PC-9 (cell line): ENCODE measurements around the gene SSC5D. TPM values are rescaled to one million over a fixed set of nuclear protein-coding genes. Genes with fewer than 3 reads are reported as not detected.

ENCODE experiments used
- BruUV-seq: library from RNA; stranded (reverse); fragments of 400-500 nt; replicated peaks from 2 replicates; lab custom pipeline; 2021; lab: Mats Ljungman, UMichigan
- CTCF ChIA-PET: fragments of 300-600 bp; sonication (Branson Sonifier 250); formaldehyde crosslinking; loops from one replicate; lab custom pipeline; 2022; ENCODE audit warnings: antibody characterized with exemption; lab: Charles Lee
- POLR2A ChIA-PET: fragments of 300-600 bp; sonication (Branson Sonifier 250); formaldehyde crosslinking; loops from one replicate; lab custom pipeline; 2022; ENCODE audit warnings: antibody characterized with exemption; ENCODE audit not compliant: unreplicated experiment; lab: Charles Lee
- DNase-seq, 2 experiments: peaks; one replicate each; pipeline versions ENCODE4 v3.0.0 to v3.0.0-alpha.2; 2015 to 2022; ENCODE audit warnings: mixed read lengths in 1 of 2
- H2AFZ ChIP-seq: fragments of 200-600 bp; sonication (generic); 2 replicates; pipeline ENCODE4 v1.8.1; 2017; ENCODE audit warnings: antibody characterized with exemption
- H3F3A ChIP-seq: fragments of 200-600 bp; sonication (generic); 2 replicates; pipeline ENCODE4 v1.8.1; 2017; ENCODE audit warnings: antibody characterized with exemption, mild to moderate bottlenecking, low read depth; ENCODE audit not compliant: insufficient read depth
- H3K27ac ChIP-seq: fragments of 200-600 bp; sonication (generic); 2 replicates; pipeline ENCODE4 v1.6.1; 2016; ENCODE audit warnings: mixed run types
- H3K27me3 ChIP-seq: fragments of 200-600 bp; sonication (generic); 2 replicates; pipeline ENCODE4 v1.6.1; 2016; ENCODE audit warnings: low read depth, mixed run types; ENCODE audit not compliant: insufficient read depth
- H3K36me3 ChIP-seq: fragments of 200-600 bp; sonication (generic); 2 replicates; pipeline ENCODE4 v1.6.1; 2016; ENCODE audit warnings: low read depth, mixed run types
- H3K4me1 ChIP-seq: fragments of 200-600 bp; sonication (generic); replicated peaks from 2 replicates; pipeline ENCODE4 v1.6.1; 2016; ENCODE audit warnings: mixed run types; ENCODE audit not compliant: insufficient read depth
- H3K4me2 ChIP-seq: fragments of 200-600 bp; sonication (generic); 2 replicates; pipeline ENCODE4 v1.6.1; 2017; ENCODE audit warnings: mixed run types
- H3K4me3 ChIP-seq: fragments of 200-600 bp; sonication (generic); 2 replicates; pipeline ENCODE4 v1.6.1; 2016; ENCODE audit warnings: mixed run types
- H3K79me2 ChIP-seq: fragments of 200-600 bp; sonication (generic); 2 replicates; pipeline ENCODE4 v1.6.1; 2017; ENCODE audit warnings: low read depth, mixed run types
- H3K9me2 ChIP-seq: fragments of 200-600 bp; sonication (generic); 2 replicates; pipeline ENCODE4 v1.8.1; 2017; ENCODE audit warnings: mild to moderate bottlenecking; ENCODE audit not compliant: insufficient read depth
- H3K9me3 ChIP-seq: fragments of 200-600 bp; sonication (generic); 2 replicates; pipeline ENCODE4 v1.8.1; 2016; ENCODE audit warnings: low read depth; ENCODE audit not compliant: insufficient read depth
- H4K20me1 ChIP-seq: fragments of 200-600 bp; sonication (generic); 2 replicates; pipeline ENCODE4 v1.8.1; 2017; ENCODE audit not compliant: insufficient read depth
- CTCF ChIP-seq: fragments of 200-600 bp; sonication (generic); conservative IDR thresholded peaks from 2 replicates; pipeline ENCODE4 v1.6.1; 2017; ENCODE audit warnings: mixed run types, antibody characterized with exemption, mild to moderate bottlenecking, moderate library complexity
- EZH2 ChIP-seq: fragments of 200-600 bp; sonication (generic); IDR thresholded peaks from 2 replicates; pipeline ENCODE4 v1.8.0; 2017; ENCODE audit warnings: antibody characterized with exemption, low read depth
- intact Hi-C: fragments of 100-400 bp; cut with micrococcal nuclease; formaldehyde crosslinking; loops from one replicate; pipeline ENCODE4 v1.10.0; 2022; ENCODE audit not compliant: unreplicated experiment
- total RNA-seq: library from RNA; stranded (reverse); gene quantifications from 2 replicates; pipeline ENCODE4 v1.2.3, GENCODE V29; 2021

Gene SSC5D
- total RNA-seq, 1 experiment from 2014 or later: 3.9 TPM

GRCh38 chr19:55468054-55468393, 20.2 kb upstream of the SSC5D start:
- TF ChIP-seq EZH2 (no peak), CTCF (peak; percentile 59; the same call in 1 of the 2 replicates)
- Histone ChIP-seq H3K4me1 (peaks cover 24% of the 10 kb centered on the region), H3K36me3 (no peaks in the 10 kb centered on the region), H4K20me1 (no peaks in the 10 kb centered on the region), H2AFZ (no peak overlapping the region), H3K79me2 (peaks cover 13% of the 10 kb centered on the region), H3K9me3 (no peaks in the 10 kb centered on the region), H3K27me3 (no peaks in the 10 kb centered on the region), H3K9me2 (no peaks in the 10 kb centered on the region), H3K27ac (no peak overlapping the region), H3F3A (peaks cover 39% of the 10 kb centered on the region), H3K4me2 (peak overlapping the region; percentile 40), H3K4me3 (no peak overlapping the region)
- no peak for DNase-seq
- BruUV-seq: no TSS peak
- ChIA-PET POLR2A (no interaction called here), CTCF (interaction anchor here (0.6 to 1.6 kb wide), 7 partner anchors 9 to 364 kb away, joined by 3 to 13 read pairs (median 4); partner anchors contain the start of gene ZNF628)
- intact Hi-C loops: no loop called here

- ChIA-PET POLR2A (no interaction called here), CTCF (interaction anchor here (0.6 to 1.4 kb wide), 4 partner anchors 16 to 95 kb away, joined by 3 to 9 read pairs (median 4); no protein-coding TSS in a partner anchor)
- H3K27ac ChIP-seq: peak overlapping the region; percentile 10; the same call in 1 of the 2 replicates
- peak overlapping the region; percentile 96 for H3K4me2 ChIP-seq
- no peaks in the 10 kb centered on the region for H4K20me1 ChIP-seq
- TF ChIP-seq EZH2 (no peak), CTCF (no peak)
- peak in 1 of 2 experiments; percentile 28 for DNase-seq
- peak overlapping the region; percentile 72 for H3K4me3 ChIP-seq
- peaks cover 41% of the 10 kb centered on the region for H3K4me1 ChIP-seq
- no TSS peak for BruUV-seq
- intact Hi-C loops: loop anchor here (10.0 kb wide), 3 partner anchors 326 to 1006 kb away; partner anchors contain the start of genes LENG9, RDH13 and TNNT1
- H3K79me2 ChIP-seq: peaks cover 13% of the 10 kb centered on the region
- H3F3A ChIP-seq: peaks cover 69% of the 10 kb centered on the region
- H3K27me3 ChIP-seq: no peaks in the 10 kb centered on the region
- no peaks in the 10 kb centered on the region for H3K9me2 ChIP-seq
- no peaks in the 10 kb centered on the region for H3K36me3 ChIP-seq
- H3K9me3 ChIP-seq: no peaks in the 10 kb centered on the region
- no peak overlapping the region for H2AFZ ChIP-seq
These were observed 17.0 kb upstream of the SSC5D start for GRCh38 chr19:55471266-55471665.

GRCh38 chr19:55472463-55472862, 15.8 kb upstream of the SSC5D start:
- H3K27me3 ChIP-seq: no peaks in the 10 kb centered on the region
- no TSS peak for BruUV-seq
- peak; percentile 82 to 95 for DNase-seq
- H3K4me2 ChIP-seq: peak overlapping the region; percentile 63
- no peaks in the 10 kb centered on the region for H3K9me3 ChIP-seq
- CTCF ChIA-PET: interaction anchor here (0.8 kb wide), 1 partner anchor 31 kb away, joined by 3 read pairs; no protein-coding TSS in a partner anchor
- H3K79me2 ChIP-seq: peaks cover 17% of the 10 kb centered on the region
- peak overlapping the region; percentile 56; the same call in 1 of the 2 replicates for H3K4me3 ChIP-seq
- TF ChIP-seq CTCF (no peak), EZH2 (no peak)
- H3K27ac ChIP-seq: peak overlapping the region; percentile 66
- intact Hi-C loops: loop anchor here (10.0 kb wide), 3 partner anchors 328 to 1008 kb away; partner anchors contain the start of genes LENG9, RDH13 and TNNT1
- H3K9me2 ChIP-seq: no peaks in the 10 kb centered on the region
- peak overlapping the region; percentile 42; the same call in 1 of the 2 replicates for H2AFZ ChIP-seq
- peaks cover 41% of the 10 kb centered on the region for H3K4me1 ChIP-seq
- peaks cover 63% of the 10 kb centered on the region for H3F3A ChIP-seq
- POLR2A ChIA-PET: no interaction called here
- H3K36me3 ChIP-seq: no peaks in the 10 kb centered on the region
- peaks cover 5% of the 10 kb centered on the region; the same call in 1 of the 2 replicates for H4K20me1 ChIP-seq
